Psoas muscle (tissue), 8 donors: ENCODE data around the gene FAM83F. TPM values are rescaled to one million over a fixed set of nuclear protein-coding genes. Genes with fewer than 3 reads are reported as not detected.

Experiments used
- ATAC-seq, 4 donors: fragments of 200-7000 bp; cut with Tn5 transposase; one replicate each; pipeline ENCODE4 v1.9.1; 2020; ENCODE audit warnings: moderate library complexity in 3 of 4, mild to moderate bottlenecking in 2 of 4
- DNase-seq, 2 donors: peaks; one replicate each; pipeline ENCODE4 v3.0.0-alpha.2; 2020
- H3K27ac ChIP-seq: fragments of 200-600 bp; one replicate; pipeline ENCODE4 v1.8.0; 2022
- H3K27me3 ChIP-seq, 3 donors: fragments of 200-600 bp in 1 of 3; one replicate each; pipeline versions ENCODE4 v1.6.1 to v1.8.0; 2013 to 2022; ENCODE audit warnings: low read length in 2 of 3, mild to moderate bottlenecking in 2 of 3, moderate library complexity in 1 of 3; ENCODE audit not compliant: insufficient read depth in 3 of 3
- H3K36me3 ChIP-seq, 2 donors: fragments of 200-600 bp in 1 of 2; one replicate each; pipeline versions ENCODE4 v1.6.1 to v1.8.0; 2013 to 2022; ENCODE audit warnings: low read depth in 1 of 2, mild to moderate bottlenecking in 1 of 2, moderate library complexity in 1 of 2; ENCODE audit not compliant: insufficient read depth in 1 of 2
- H3K4me1 ChIP-seq: fragments of 200-600 bp; one replicate; pipeline ENCODE4 v1.8.0; 2022
- H3K4me3 ChIP-seq: fragments of 200-600 bp; one replicate; pipeline ENCODE4 v1.8.0; 2022; ENCODE audit warnings: mild to moderate bottlenecking
- H3K9me3 ChIP-seq: fragments of 200-600 bp; one replicate; pipeline ENCODE4 v1.8.0; 2022
- CTCF ChIP-seq: fragments of 200-600 bp; IDR thresholded peaks from one replicate; pipeline ENCODE4 v1.8.0; 2022; ENCODE audit warnings: antibody characterized with exemption
- WGBS, 3 donors: extraction: QIAGEN DNeasy Blood & Tissue Kit; methylation state at CpG; one replicate each; pipeline versions ENCODE4 v1.1.6 to v1.1.7; 2013; 5-methylcytosine and 5-hydroxymethylcytosine counted together
- intact Hi-C, 2 donors: fragments of 100-400 bp; cut with DNase I; formaldehyde crosslinking; loops; one replicate each; pipeline versions ENCODE4 v1.11.0 to v1.14.2; 2022
- polyA plus RNA-seq, 3 donors: library from polyadenylated mRNA; stranded (reverse); fragments of 200-250 nt; gene quantifications; one replicate each; pipeline ENCODE4 v1.2.3, GENCODE V29; 2013
- total RNA-seq, 4 donors: library from RNA; stranded (reverse); fragmentation: NEBNext Ultra II Directional in 2 of 4; extraction: Animal tissue kit (Norgen Biotek cat#: 25700) in 2 of 4; gene quantifications; one replicate each; pipeline versions ENCODE4 v1.2.1 to v1.2.4, GENCODE V29; 2021 to 2023
- donor health status: healthy with polysubstance abuse.
- donor health status: DM: no; HTN: no; CAD: no; lungs with moderate emphysema.
- donor health status: Bipolar disorder and iron deficiency.
- donor health status: healthy.
- donor health status: DM: yes; HTN: yes; CAD: no.
- donor health status: DM: no; HTN: no; CAD: no.
- donor health status: DM: no; HTN: no; CAD: no.
- donor health status: DM: yes; HTN: yes; CAD: no.

The FAM83F gene
- total and polyA plus RNA-seq, 7 donors = under 0.01 to 0.10 (median 0.03) TPM; not detected in 1

- Histone ChIP-seq H3K9me3 (no peaks in the 10 kb centered on the region), H3K4me1 (peaks cover 32% of the 10 kb centered on the region), H3K4me3 (peak overlapping the region; percentile 86), H3K27me3 (no peaks in the 10 kb centered on the region), H3K27ac (peak overlapping the region; percentile 91), H3K36me3 (no peaks in the 10 kb centered on the region)
- peak; percentile 31 to 69 for DNase-seq
- 5 to 9% (median 7%) methylated on average over 8 of the region's 8 CpGs for WGBS, 3 donors
- intact Hi-C loops = no loop called here
- ATAC-seq = peak in 1 of 4 donors; percentile 11
- no peak for TF ChIP-seq CTCF
These were observed 48.3 kb downstream of the FAM83F start for GRCh38 chr22:40043081-40043480.

GRCh38 chr22:40043793-40044101, 49.0 kb downstream of the FAM83F start:
- intact Hi-C loops = loop anchor here in 1 of 2 donors (2.0 kb wide), 1 partner anchor 303 kb away; the partner anchor contains the start of gene ADSL
- WGBS, 3 donors = 11 to 21% (median 18%) methylated on average over 5 of the region's 5 CpGs
- ATAC-seq = peak in 1 of 4 donors; percentile 0

GRCh38 chr22:40044102-40044869, 49.5 kb downstream of the FAM83F start:
- intact Hi-C loops = loop anchor here in 1 of 2 donors (2.0 kb wide), 1 partner anchor 303 kb away; the partner anchor contains the start of gene ADSL
- DNase-seq = peak; percentile 97 to 98
- Histone ChIP-seq H3K9me3 (no peaks in the 10 kb centered on the region), H3K27ac (peak overlapping the region; percentile 91), H3K36me3 (no peaks in the 10 kb centered on the region), H3K27me3 (no peaks in the 10 kb centered on the region), H3K4me1 (peaks cover 32% of the 10 kb centered on the region), H3K4me3 (peak overlapping the region; percentile 86)
- TF ChIP-seq CTCF = no peak
- WGBS, 3 donors = 0 to 1% (median 0%) methylated on average over 34 of the region's 34 CpGs
- ATAC-seq = peak; percentile 92 to 94 (median 93)

More at GRCh38 chr22:40043793-40044101, 49.0 kb downstream of the FAM83F start:
- no peaks in the 10 kb centered on the region for H3K27me3 ChIP-seq
- no peak for DNase-seq
- no peak for TF ChIP-seq CTCF
- no peaks in the 10 kb centered on the region for H3K9me3 ChIP-seq
- peaks cover 32% of the 10 kb centered on the region for H3K4me1 ChIP-seq
- H3K36me3 ChIP-seq = no peaks in the 10 kb centered on the region
- peak overlapping the region; percentile 91 for H3K27ac ChIP-seq
- H3K4me3 ChIP-seq = peak overlapping the region; percentile 86

- WGBS, 3 donors = 0% methylated on average over 57 to 133 of the region's 138 CpGs
- ATAC-seq (peak; percentile 16 to 36 (median 26)), DNase-seq (peak; percentile 64 to 81)
- no peak for TF ChIP-seq CTCF
- Histone ChIP-seq H3K27ac (peak overlapping the region; percentile 91), H3K4me1 (peaks cover 34% of the 10 kb centered on the region), H3K36me3 (no peaks in the 10 kb centered on the region), H3K9me3 (no peaks in the 10 kb centered on the region), H3K27me3 (no peaks in the 10 kb centered on the region), H3K4me3 (peak overlapping the region; percentile 88)
- intact Hi-C loops = loop anchor here (2.0 to 5.0 kb wide), 2 partner anchors 132 to 302 kb away; partner anchors contain the start of genes ADSL (in 1 of the 2) and TNRC6B (in 1 of the 2)
These were observed 50.4 kb downstream of the FAM83F start for GRCh38 chr22:40044870-40045834.
